GM21381 (cell line): ENCODE data around the gene CDH4.
"Not testable (repeated sequence)": the region's sequence is repeated elsewhere in the genome, so short reads cannot be mapped to it uniquely, and the experiment has no call there.

Experiments used
- ATAC-seq: cut with Tn5 transposase; IDR thresholded peaks from one replicate; pipeline ENCODE4 v1.9.1; 2021; ENCODE audit warnings: mild to moderate bottlenecking, moderate library complexity; ENCODE audit not compliant: unreplicated experiment

CDH4 gene

DNA sequence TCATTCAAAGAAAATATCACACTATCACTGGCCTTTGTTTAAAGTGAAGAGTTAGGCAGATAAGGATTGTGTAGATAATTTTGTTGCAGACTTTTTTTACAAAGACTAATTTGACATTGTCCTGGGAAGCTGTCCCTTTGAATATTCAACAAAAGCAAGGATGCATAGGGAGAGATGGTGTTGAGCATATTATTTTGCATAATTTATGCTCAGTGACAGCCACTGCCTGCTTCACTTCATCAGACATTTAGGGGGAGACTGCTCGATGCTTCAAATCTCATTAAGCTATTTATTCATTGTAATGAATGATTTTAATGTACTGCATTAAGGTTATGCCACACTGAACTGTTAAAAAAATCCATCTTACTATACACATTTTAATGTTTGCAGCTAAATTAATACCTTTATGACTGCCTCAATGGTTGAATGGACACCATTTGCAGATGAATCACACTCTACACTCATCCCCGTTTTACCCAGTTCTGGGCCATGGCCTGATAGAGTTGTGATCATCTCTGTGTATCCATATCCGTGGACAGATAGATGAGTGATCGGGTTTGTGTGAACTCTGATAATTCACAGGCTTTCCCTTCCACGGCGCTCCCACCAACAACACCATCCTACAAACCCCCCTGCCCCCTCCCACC is 128.0 kb downstream of the CDH4 start:
- ATAC-seq: no peak

GRCh38 chr20:61380545-61380915 is 128.5 kb downstream of the CDH4 start:
- no peak for ATAC-seq

- no peak for ATAC-seq
These were observed 130.1 kb downstream of the CDH4 start for GRCh38 chr20:61382194-61382593.

DNA sequence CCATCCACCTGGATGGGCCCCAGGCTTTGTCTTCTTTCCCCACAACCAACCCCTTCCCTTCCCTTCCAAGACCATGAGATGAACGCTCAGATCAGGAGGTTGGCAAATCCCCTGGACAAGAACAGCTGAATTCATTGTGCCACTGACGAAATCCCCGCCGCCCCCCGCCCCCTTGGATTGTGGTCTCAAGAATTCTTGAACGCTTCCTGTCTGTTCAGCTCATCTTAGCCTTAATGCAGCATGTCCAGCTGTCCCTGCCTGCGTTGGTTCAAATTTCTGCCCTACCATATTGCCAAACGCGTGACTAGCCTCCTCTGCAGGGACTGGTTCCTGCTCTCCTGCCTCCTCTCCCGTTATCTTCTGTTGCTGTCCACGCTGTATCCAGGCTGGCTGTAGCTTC is 133.2 kb downstream of the CDH4 start:
- ATAC-seq: no peak

DNA sequence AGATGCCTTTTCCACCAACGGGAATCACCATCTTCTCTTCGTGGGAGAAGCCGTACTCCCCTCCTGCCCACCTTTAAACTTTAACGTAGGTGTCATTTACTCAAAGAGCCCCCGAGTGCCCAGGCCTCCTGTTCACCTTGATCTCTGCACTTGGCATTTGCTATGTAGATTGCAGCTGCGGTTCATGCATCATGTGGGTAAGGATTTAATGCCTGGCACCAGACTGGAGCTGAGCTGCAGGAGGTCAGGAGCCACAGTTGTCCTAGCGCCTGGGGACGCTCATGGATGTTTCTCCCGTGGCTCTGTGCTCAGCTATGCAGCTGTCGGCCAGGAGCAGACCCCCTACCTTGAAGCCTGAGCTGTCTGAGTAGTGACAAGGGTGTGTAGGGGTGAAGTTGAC is 133.7 kb downstream of the CDH4 start:
- ATAC-seq: no peak

- no peak for ATAC-seq
These were observed 135.3 kb downstream of the CDH4 start for GRCh38 chr20:61387204-61387953.

DNA sequence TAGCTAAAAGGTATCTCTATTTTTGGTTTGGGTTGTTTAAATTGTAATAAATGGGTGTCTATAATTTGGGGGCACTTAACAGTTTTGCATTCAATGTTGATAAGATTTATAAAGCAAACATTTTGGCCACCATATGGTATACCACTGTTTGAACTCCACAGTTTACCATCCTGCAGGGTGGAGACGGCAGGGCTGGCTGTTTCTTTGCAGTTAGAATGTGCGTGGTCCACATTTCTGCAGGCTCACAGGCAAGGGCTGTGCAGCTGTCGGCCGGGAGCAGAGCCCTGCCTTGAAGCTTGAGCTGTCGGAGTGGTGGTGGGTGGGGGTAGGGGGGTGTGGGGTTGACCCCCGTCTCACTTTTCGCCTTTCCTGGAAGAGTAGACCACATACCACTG is 135.9 kb downstream of the CDH4 start:
- ATAC-seq: no peak

DNA sequence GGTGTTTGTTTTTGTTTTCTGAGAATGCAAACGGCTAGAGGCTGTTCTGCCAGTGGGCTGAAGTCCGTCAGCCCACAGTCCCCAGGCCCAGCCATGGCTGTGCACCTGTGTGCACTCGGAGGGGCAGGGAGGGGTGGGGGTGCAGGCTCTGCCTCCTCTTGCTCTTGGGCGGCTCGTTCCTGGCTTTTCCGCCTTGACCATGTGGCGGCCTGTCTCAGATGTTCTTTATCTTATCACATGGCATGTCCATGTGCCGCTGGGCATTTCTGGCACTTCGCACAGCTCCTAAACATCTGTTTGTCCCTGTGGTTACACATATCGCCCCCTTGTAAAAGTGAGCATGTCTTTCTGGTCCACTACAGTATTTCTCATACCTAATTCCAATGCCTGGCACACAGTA is 137.0 kb downstream of the CDH4 start:
- ATAC-seq: no peak

- no peak for ATAC-seq
These were observed 139.1 kb downstream of the CDH4 start for GRCh38 chr20:61391185-61391584.

DNA sequence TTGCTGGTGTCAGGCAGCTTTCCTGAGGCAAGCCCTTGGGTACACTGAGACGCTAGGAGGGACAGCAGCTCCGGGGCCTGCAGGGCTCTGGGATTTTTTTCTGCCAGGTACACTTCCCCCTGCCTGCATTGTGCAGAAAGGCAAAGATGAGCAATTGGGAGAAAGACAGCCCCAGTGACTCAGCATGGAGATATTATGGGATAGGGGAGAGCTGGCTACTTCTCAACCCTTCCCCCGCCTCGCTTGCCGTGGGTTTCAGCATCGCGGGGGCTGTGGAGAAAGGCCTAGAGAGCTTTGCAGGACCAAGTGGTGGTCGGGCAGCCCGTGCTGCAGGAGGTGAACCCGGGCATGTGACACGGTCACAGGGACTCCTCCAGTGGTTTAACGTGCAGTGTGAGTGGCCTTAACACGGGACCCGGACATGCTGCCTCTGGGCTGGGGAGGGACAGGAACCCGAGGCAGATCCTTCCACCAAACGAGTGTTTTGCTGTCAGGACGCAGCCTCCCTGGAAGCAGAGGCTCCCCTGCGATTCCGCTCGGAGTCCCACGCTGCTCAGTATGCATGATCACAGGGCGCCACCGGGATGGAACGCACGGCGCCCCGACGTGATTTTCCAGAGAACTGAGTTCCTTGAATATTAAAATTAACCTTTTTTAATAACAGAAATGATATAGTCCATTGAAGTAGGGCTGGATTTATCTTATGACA is 139.9 kb downstream of the CDH4 start:
- ATAC-seq: no peak

- no peak for ATAC-seq
These were observed 142.2 kb downstream of the CDH4 start for GRCh38 chr20:61394088-61394799.

DNA sequence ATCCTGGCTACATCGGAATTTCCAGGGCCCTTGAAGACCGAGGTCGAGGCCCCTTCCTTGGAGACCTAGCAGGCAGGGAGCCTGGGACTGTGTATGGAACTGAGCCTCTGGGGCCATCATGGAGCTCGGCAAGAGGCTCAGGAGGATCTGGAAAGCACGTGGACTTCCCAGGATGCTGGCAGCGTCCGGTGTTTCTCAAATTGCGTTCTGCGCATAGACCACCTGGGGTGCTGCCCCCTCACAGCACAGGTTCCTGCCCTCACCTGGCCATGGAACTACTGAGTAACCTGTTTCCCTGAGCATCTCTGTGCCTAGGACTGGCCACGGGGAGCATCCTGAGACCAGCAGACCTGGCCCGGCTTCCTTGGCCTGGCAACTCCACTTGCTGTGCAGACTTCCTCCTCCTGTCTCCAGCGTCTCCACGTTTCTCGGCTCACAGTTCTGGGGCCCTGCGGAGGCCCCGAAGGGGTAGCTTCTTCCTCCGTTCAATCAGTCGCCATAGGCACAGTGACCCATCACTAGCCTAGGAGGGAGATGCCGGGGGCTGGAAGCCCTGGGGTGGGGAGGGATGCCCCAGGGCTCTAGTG is 144.3 kb downstream of the CDH4 start:
- ATAC-seq: no peak

DNA sequence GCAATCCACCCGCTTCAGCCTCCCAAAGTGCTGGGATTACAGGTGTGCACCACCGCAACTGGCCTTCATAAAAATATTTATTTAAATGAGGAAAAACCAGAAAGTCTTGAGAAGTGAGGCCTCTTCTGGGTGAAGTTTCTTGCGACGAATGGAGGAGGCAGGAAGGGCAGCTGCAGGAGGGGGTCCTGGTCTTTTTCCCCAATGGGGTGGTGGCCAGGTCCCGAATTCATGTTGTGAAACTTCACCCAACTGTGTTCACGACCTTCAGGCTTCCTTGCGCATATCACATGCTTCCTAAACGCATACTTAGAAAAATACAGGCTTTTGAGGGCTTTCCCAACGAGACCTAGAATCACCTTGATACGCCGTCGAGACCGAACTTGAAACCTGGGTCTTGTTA is 145.1 kb downstream of the CDH4 start:
- no peak for ATAC-seq

GRCh38 chr20:61397790-61398189 is 145.7 kb downstream of the CDH4 start:
- ATAC-seq: no peak

DNA sequence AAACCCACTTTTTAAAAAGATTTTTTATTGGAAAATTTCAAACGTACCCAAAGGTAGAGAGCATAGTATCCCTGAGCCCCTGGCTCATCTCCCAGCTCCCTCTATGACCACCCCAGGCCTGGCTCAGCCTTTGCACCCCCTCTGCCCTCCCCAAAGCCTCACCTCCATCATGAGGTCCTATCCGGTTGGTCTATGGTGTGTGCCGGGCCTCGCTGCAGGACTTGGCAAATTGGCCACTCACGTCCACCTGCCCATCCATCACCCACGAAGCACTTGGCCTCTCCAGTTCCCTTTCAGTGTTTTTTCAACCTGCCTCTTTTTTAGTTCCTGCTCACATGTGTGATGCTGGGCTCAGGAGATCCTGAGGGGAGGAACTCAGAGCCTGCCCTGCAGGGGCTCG is 147.4 kb downstream of the CDH4 start:
- ATAC-seq: no peak

- no peak for ATAC-seq
These were observed 148.4 kb downstream of the CDH4 start for GRCh38 chr20:61400499-61400898.

DNA sequence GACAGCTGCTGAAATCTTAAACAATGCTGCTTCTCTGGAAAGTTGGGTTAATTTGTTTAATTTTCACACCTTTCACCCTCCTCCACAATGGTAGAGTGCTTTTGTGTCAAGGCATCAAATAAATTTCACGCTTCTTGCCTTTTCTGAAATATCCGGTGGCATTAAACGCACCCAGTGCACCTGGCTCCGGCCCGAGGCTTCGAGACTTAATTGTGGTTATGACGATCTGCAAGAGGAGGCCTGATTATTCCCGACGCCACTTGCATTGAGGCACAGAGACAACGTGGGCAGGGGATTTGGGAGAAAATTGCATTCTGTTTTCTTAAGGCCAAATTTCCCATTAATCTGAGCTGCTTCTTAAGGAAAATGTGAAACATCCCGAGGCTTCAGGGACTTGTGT is 152.2 kb downstream of the CDH4 start:
- ATAC-seq: no peak

DNA sequence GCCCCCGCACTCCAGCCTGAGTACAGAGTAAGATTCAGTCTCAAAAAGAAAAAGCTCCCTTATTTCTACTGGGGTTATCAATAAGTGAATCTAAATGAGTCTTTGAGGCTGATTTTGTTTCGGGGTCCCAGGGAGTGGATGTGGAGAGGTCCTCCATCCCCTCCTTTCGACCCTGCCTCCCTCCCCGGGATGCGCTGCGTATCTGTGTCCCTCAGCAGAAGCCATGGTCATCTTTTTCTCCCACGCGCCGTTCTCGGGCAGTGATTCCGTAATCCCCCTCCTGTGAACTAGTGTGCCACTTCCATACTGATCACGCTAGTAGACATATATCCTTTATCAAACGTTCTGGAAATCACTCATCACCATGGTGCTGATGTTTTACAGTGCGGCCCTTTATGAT is 152.9 kb downstream of the CDH4 start:
- no peak for ATAC-seq

DNA sequence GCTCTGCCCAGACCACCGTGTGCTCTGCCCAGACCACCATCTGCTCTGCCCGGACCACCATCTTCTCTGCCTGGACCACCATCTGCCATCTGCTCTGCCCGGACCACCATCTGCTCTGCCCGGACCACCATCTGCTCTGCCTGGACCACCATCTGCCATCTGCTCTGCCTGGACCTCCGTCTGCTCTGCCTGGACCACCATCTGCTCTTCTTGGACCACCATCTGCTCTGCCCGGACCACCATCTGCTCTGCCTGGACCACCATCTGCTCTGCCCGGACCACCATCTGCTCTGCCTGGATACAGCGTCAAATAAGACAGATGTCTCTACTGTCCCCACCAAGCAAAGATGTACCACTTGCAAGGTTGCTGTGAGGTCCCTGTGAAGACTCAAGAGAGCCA is 154.7 kb downstream of the CDH4 start:
- ATAC-seq: not testable (repeated sequence)

DNA sequence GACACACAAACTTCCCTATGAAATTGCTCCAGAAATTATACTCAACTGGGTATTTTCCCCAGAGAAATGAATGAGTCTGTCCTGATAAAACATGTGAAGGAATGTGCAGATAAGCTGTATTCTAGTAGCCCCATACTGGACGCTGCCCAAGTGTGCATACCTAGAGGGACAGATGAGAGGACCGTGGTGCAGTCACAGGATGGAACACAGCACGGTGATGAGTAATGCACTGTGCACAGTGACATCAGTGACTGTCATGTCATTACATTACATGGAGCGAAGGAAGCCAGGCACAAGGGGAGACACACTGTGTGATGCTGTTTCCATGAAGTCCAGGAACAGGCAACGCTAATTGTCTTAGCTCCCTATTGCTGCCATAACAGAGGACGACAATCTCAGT is 155.5 kb downstream of the CDH4 start:
- no peak for ATAC-seq
